H1 (cell line): ENCODE measurements around the gene WDR74. TPM values are rescaled to one million over a fixed set of nuclear protein-coding genes. Genes with fewer than 3 reads are reported as not detected.

Experiments used
- BACH1 ChIP-seq: IDR thresholded peaks from 2 replicates; pipeline ENCODE4 v1.6.1; 2012; ENCODE audit warnings: low read length, improper control_type of control experiment
- BRCA1 ChIP-seq: IDR thresholded peaks from 2 replicates; pipeline ENCODE4 v1.6.1; 2012; ENCODE audit warnings: low read depth, low read length, improper control_type of control experiment
- CEBPB ChIP-seq: IDR thresholded peaks from 2 replicates; pipeline ENCODE4 v1.6.1; 2012; ENCODE audit warnings: low read depth, low read length
- CHD2 ChIP-seq: IDR thresholded peaks from 2 replicates; pipeline ENCODE4 v1.6.1; 2012; ENCODE audit warnings: low read length, improper control_type of control experiment
- PHF8 ChIP-seq: fragments of 200-600 bp; sonication (generic); conservative IDR thresholded peaks from 2 replicates; pipeline ENCODE4 v1.7.1; 2012; ENCODE audit warnings: low read depth, mild to moderate bottlenecking, inconsistent platforms, low read length, moderate library complexity
- POLR2A ChIP-seq, 2 experiments: IDR thresholded peaks; 1 replicate in 1 of 2; 2 replicates in 1 of 2; pipeline ENCODE4 v1.6.1; 2011; ENCODE audit warnings: low read depth in 2 of 2, low read length in 2 of 2, mild to moderate bottlenecking in 2 of 2; ENCODE audit errors: control extremely low read depth in 1 of 2
- RBBP5 ChIP-seq: IDR thresholded peaks from 2 replicates; pipeline ENCODE4 v1.7.1; 2012; ENCODE audit warnings: low read depth, mild to moderate bottlenecking, inconsistent platforms, low read length, moderate library complexity, borderline replicate concordance
- SAP30 ChIP-seq: fragments of 300-600 bp; sonication (generic); IDR thresholded peaks from 2 replicates; pipeline ENCODE4 v1.7.1; 2012; ENCODE audit warnings: low read length, moderate library complexity, mild to moderate bottlenecking, inconsistent platforms; ENCODE audit not compliant: insufficient read depth, insufficient replicate concordance
- SIN3A ChIP-seq, 2 experiments: IDR thresholded peaks in 1 of 2; conservative IDR thresholded peaks in 1 of 2; 2 replicates each; pipeline ENCODE4 v1.6.1; 2011 to 2012; ENCODE audit warnings: low read length in 2 of 2, improper control_type of control experiment in 1 of 2, low read depth in 1 of 2, mild to moderate bottlenecking in 1 of 2
- SIX5 ChIP-seq: IDR thresholded peaks from 2 replicates; pipeline ENCODE4 v1.6.1; 2011; ENCODE audit warnings: mild to moderate bottlenecking, low read depth, low read length
- polyA plus RNA-seq, 7 experiments: library from polyadenylated mRNA; depleted of rRNA in 3 of 7; stranded (reverse) in 5 of 7; unstranded in 2 of 7; fragments of >200 nt in 5 of 7; fragments of 200-250 nt in 2 of 7; gene quantifications; 1 replicate in 5 of 7; 2 replicates in 1 of 7; 4 replicates in 1 of 7; pipeline versions ENCODE4 v1.2.1 to v1.2.3, GENCODE V29; 2011 to 2013; ENCODE audit warnings: missing spikeins in 2 of 7, mixed read lengths in 2 of 7
- total RNA-seq: library from RNA; stranded (reverse); fragmentation: NEBNext Ultra II Directional; extraction: Animal tissue kit (Norgen Biotek cat#: 25700); gene quantifications from 2 replicates; pipeline ENCODE4 v1.2.1, GENCODE V29; 2021
- TF ChIP-seq, protein P1 (sequence below): fragments of 300-600 bp; sonication (generic); IDR thresholded peaks from 2 replicates; pipeline ENCODE4 v1.7.1; 2012; ENCODE audit warnings: low read length, moderate library complexity, mild to moderate bottlenecking, inconsistent platforms; ENCODE audit not compliant: insufficient replicate concordance

The WDR74 gene
- total and polyA plus RNA-seq, 2 of the 8 experiments (the other 6 are each of a cell fraction or from before 2014, with no cell fraction given): 93.6 to 97.0 TPM

DNA sequence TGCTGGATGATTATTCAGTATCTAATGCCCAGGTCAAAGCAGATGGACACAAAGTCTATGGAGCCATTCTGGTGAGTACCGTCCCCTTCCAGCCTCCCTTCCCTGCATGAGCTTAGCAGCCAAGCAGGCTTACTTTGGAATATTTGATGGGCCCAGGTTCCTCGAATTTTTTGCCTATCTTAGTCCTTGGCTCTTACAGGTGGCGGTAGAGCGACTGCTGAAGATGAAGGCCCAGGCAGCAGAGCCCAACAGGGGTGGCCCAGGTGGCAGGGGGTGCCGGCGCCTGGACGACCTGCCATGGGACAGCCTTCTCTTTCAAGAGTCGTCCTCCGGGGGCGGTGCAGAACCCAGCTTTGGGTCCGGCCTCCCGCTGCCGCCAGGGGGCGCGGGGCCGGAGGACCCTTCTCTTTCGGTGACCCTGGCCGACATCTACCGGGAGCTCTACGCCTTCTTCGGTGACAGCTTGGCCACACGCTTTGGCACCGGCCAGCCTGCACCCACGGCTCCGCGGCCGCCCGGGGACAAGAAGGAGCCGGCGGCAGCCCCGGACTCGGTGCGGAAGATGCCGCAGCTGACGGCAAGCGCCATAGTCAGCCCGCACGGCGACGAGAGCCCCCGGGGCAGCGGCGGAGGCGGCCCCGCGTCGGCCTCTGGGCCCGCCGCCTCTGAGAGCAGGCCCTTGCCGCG, 52.9 kb downstream of the WDR74 start (continued):
- TF ChIP-seq, protein P1, sequence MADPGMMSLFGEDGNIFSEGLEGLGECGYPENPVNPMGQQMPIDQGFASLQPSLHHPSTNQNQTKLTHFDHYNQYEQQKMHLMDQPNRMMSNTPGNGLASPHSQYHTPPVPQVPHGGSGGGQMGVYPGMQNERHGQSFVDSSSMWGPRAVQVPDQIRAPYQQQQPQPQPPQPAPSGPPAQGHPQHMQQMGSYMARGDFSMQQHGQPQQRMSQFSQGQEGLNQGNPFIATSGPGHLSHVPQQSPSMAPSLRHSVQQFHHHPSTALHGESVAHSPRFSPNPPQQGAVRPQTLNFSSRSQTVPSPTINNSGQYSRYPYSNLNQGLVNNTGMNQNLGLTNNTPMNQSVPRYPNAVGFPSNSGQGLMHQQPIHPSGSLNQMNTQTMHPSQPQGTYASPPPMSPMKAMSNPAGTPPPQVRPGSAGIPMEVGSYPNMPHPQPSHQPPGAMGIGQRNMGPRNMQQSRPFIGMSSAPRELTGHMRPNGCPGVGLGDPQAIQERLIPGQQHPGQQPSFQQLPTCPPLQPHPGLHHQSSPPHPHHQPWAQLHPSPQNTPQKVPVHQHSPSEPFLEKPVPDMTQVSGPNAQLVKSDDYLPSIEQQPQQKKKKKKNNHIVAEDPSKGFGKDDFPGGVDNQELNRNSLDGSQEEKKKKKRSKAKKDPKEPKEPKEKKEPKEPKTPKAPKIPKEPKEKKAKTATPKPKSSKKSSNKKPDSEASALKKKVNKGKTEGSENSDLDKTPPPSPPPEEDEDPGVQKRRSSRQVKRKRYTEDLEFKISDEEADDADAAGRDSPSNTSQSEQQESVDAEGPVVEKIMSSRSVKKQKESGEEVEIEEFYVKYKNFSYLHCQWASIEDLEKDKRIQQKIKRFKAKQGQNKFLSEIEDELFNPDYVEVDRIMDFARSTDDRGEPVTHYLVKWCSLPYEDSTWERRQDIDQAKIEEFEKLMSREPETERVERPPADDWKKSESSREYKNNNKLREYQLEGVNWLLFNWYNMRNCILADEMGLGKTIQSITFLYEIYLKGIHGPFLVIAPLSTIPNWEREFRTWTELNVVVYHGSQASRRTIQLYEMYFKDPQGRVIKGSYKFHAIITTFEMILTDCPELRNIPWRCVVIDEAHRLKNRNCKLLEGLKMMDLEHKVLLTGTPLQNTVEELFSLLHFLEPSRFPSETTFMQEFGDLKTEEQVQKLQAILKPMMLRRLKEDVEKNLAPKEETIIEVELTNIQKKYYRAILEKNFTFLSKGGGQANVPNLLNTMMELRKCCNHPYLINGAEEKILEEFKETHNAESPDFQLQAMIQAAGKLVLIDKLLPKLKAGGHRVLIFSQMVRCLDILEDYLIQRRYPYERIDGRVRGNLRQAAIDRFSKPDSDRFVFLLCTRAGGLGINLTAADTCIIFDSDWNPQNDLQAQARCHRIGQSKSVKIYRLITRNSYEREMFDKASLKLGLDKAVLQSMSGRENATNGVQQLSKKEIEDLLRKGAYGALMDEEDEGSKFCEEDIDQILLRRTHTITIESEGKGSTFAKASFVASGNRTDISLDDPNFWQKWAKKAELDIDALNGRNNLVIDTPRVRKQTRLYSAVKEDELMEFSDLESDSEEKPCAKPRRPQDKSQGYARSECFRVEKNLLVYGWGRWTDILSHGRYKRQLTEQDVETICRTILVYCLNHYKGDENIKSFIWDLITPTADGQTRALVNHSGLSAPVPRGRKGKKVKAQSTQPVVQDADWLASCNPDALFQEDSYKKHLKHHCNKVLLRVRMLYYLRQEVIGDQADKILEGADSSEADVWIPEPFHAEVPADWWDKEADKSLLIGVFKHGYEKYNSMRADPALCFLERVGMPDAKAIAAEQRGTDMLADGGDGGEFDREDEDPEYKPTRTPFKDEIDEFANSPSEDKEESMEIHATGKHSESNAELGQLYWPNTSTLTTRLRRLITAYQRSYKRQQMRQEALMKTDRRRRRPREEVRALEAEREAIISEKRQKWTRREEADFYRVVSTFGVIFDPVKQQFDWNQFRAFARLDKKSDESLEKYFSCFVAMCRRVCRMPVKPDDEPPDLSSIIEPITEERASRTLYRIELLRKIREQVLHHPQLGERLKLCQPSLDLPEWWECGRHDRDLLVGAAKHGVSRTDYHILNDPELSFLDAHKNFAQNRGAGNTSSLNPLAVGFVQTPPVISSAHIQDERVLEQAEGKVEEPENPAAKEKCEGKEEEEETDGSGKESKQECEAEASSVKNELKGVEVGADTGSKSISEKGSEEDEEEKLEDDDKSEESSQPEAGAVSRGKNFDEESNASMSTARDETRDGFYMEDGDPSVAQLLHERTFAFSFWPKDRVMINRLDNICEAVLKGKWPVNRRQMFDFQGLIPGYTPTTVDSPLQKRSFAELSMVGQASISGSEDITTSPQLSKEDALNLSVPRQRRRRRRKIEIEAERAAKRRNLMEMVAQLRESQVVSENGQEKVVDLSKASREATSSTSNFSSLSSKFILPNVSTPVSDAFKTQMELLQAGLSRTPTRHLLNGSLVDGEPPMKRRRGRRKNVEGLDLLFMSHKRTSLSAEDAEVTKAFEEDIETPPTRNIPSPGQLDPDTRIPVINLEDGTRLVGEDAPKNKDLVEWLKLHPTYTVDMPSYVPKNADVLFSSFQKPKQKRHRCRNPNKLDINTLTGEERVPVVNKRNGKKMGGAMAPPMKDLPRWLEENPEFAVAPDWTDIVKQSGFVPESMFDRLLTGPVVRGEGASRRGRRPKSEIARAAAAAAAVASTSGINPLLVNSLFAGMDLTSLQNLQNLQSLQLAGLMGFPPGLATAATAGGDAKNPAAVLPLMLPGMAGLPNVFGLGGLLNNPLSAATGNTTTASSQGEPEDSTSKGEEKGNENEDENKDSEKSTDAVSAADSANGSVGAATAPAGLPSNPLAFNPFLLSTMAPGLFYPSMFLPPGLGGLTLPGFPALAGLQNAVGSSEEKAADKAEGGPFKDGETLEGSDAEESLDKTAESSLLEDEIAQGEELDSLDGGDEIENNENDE: no peak
- TF ChIP-seq SIN3A (conservative IDR thresholded peaks at IDR 0.05 in 1 of 2, IDR thresholded peaks at IDR 0.05 in 1 of 2; ENCODE audit: low read depth in 1 of 2, low read length in 2 of 2): peak; percentile 89 to 91; a peak in 3 of 4 replicates
- no peak for TF ChIP-seq SIX5
- no peak for TF ChIP-seq SAP30
- no peak for TF ChIP-seq PHF8
- TF ChIP-seq POLR2A (IDR thresholded peaks at IDR 0.05; ENCODE audit: control extremely low read depth in 1 of 2, low read depth in 2 of 2, low read length in 2 of 2): no peak
- TF ChIP-seq BRCA1: no peak
- peak; percentile 41; the same call in 1 of the 2 replicates for TF ChIP-seq RBBP5
- TF ChIP-seq CHD2: no peak
- TF ChIP-seq BACH1: no peak
- no peak; the same call in 1 of the 2 replicates for TF ChIP-seq CEBPB
